Mesothelial cell of epicardium (in vitro differentiated cells): Measurements from ENCODE around the gene STAC. TPM values are rescaled to one million over a fixed set of nuclear protein-coding genes. Genes with fewer than 3 reads are reported as not detected.

ENCODE experiments used
- DNase-seq, 2 experiments: peaks; one replicate each; pipeline ENCODE4 v3.0.0; 2021; ENCODE audit warnings: low spot score in 2 of 2; ENCODE audit not compliant: unreplicated experiment in 2 of 2
- H3K27ac Mint-ChIP-seq: 2 replicates; pipeline ENCODE4 v1.8.0; 2021; ENCODE audit warnings: mixed read lengths
- H3K27me3 Mint-ChIP-seq: 2 replicates; pipeline ENCODE4 v1.8.0; 2021; ENCODE audit warnings: low read depth, mixed read lengths
- H3K36me3 Mint-ChIP-seq: 2 replicates; pipeline ENCODE4 v1.8.0; 2021; ENCODE audit warnings: mixed read lengths
- H3K4me1 Mint-ChIP-seq: 2 replicates; pipeline ENCODE4 v1.8.0; 2021; ENCODE audit warnings: mixed read lengths
- H3K4me3 Mint-ChIP-seq: 2 replicates; pipeline ENCODE4 v1.8.0; 2021; ENCODE audit warnings: mild to moderate bottlenecking, moderate library complexity, mixed read lengths
- H3K9me3 Mint-ChIP-seq: 2 replicates; pipeline ENCODE4 v1.8.0; 2021; ENCODE audit warnings: mixed read lengths
- CTCF ChIP-seq: fragments of 200-600 bp; sonication (generic); IDR thresholded peaks from one replicate; pipeline ENCODE4 v1.5.0; 2021; ENCODE audit warnings: antibody characterized with exemption; ENCODE audit not compliant: unreplicated experiment
- total RNA-seq: library from RNA; stranded (reverse); gene quantifications from 3 replicates; pipeline ENCODE4 v1.2.1, GENCODE V29; 2021

The STAC gene
- 1.4 to 2.3 TPM (median 1.9 TPM) in 3 replicates for total RNA-seq

- TF ChIP-seq CTCF, result no peak
- Mint-ChIP-seq H3K27ac (no peak within 1 kb of the TSS), H3K4me1 (peaks cover 10% of the 10 kb centered on the region), H3K36me3 (no peaks in the 10 kb centered on the region), H3K9me3 (peaks cover under 1% of the 10 kb centered on the region), H3K27me3 (peaks cover 52% of the 10 kb centered on the region), H3K4me3 (peak within 1 kb of the TSS; percentile 74)
- peak; percentile 25 to 43 for DNase-seq
Observed at GRCh38 chr3:36380221-36381031, at the start of gene STAC. STAC (plus strand) TSS chr3:36380504; CDS start chr3:36380644, 140 bp downstream.

- Mint-ChIP-seq H3K4me3 (no peak overlapping the region), H3K9me3 (no peaks in the 10 kb centered on the region), H3K27ac (no peak overlapping the region), H3K27me3 (peaks cover 2% of the 10 kb centered on the region), H3K36me3 (no peaks in the 10 kb centered on the region), H3K4me1 (no peaks in the 10 kb centered on the region)
- DNase-seq, result no peak
- TF ChIP-seq CTCF, result no peak
Observed at GRCh38 chr3:36332139-36332538, 48.2 kb upstream of the STAC start.

GRCh38 chr3:36362216-36362615 lies 18.1 kb upstream of the STAC start:
- H3K27me3 Mint-ChIP-seq, result no peaks in the 10 kb centered on the region
- H3K27ac Mint-ChIP-seq, result no peak overlapping the region
- H3K9me3 Mint-ChIP-seq, result peaks cover 22% of the 10 kb centered on the region
- no peak for TF ChIP-seq CTCF
- peaks cover 3% of the 10 kb centered on the region for H3K36me3 Mint-ChIP-seq
- no peak for DNase-seq
- peaks cover 15% of the 10 kb centered on the region for H3K4me1 Mint-ChIP-seq
- H3K4me3 Mint-ChIP-seq, result no peak overlapping the region

- Mint-ChIP-seq H3K27me3 (no peaks in the 10 kb centered on the region), H3K4me3 (no peak overlapping the region), H3K27ac (no peak overlapping the region), H3K4me1 (peaks cover 15% of the 10 kb centered on the region), H3K9me3 (peaks cover 22% of the 10 kb centered on the region), H3K36me3 (peaks cover 3% of the 10 kb centered on the region)
- DNase-seq, result no peak
- no peak for TF ChIP-seq CTCF
Observed at GRCh38 chr3:36362973-36363372, 17.3 kb upstream of the STAC start.

GRCh38 chr3:36364260-36364659 lies 16.0 kb upstream of the STAC start:
- no peak for DNase-seq
- Mint-ChIP-seq H3K9me3 (peaks cover 11% of the 10 kb centered on the region), H3K4me1 (peaks cover 15% of the 10 kb centered on the region), H3K27ac (no peak overlapping the region), H3K27me3 (no peaks in the 10 kb centered on the region), H3K36me3 (no peaks in the 10 kb centered on the region), H3K4me3 (no peak overlapping the region)
- TF ChIP-seq CTCF, result no peak
